ENCODE results near the gene AFAP1. TPM values are rescaled to one million over a fixed set of nuclear protein-coding genes. Genes with fewer than 3 reads are reported as not detected.

Gene AFAP1
- total RNA-seq, 1 donor from 2014 or later: 84.9 TPM

GRCh38 chr4:7864685-7865084, 75.0 kb downstream of the AFAP1 start:
- no peak for TF ChIP-seq CTCF (IDR thresholded peaks at IDR 0.05)
- H3K36me3 ChIP-seq: peaks cover 0 to 12% of the 10 kb centered on the region in 2 donors
- no peaks in the 10 kb centered on the region for H3K27me3 ChIP-seq
- H3K9me3 ChIP-seq: no peaks in the 10 kb centered on the region
- intact Hi-C loops (cut with DNase I): no loop called here
- H3K4me1 ChIP-seq: no peaks in the 10 kb centered on the region
- no peak for DNase-seq (ENCODE audit: low spot score in 2 of 2)
- no peak overlapping the region for H3K4me3 ChIP-seq
- no peak overlapping the region for H3K27ac ChIP-seq

- H3K4me3 ChIP-seq: no peak overlapping the region
- no peaks in the 10 kb centered on the region for H3K4me1 ChIP-seq
- no peak overlapping the region for H3K27ac ChIP-seq
- no peak for TF ChIP-seq CTCF (IDR thresholded peaks at IDR 0.05)
- peaks cover 0 to 12% of the 10 kb centered on the region in 2 donors for H3K36me3 ChIP-seq
- peak in 1 of 2 donors; percentile 19 for DNase-seq (ENCODE audit: low spot score in 2 of 2)
- no peaks in the 10 kb centered on the region for H3K9me3 ChIP-seq
- no peaks in the 10 kb centered on the region for H3K27me3 ChIP-seq
- intact Hi-C loops (cut with DNase I): no loop called here
Measured at GRCh38 chr4:7863911-7864681, 75.6 kb downstream of the AFAP1 start.

GRCh38 chr4:7862561-7863192, 77.0 kb downstream of the AFAP1 start:
- Histone ChIP-seq H3K36me3 (peaks cover 0 to 8% of the 10 kb centered on the region in 2 donors), H3K9me3 (no peaks in the 10 kb centered on the region), H3K27me3 (no peaks in the 10 kb centered on the region), H3K27ac (no peak overlapping the region), H3K4me1 (peaks cover 1 to 2% of the 10 kb centered on the region in 2 donors), H3K4me3 (no peak overlapping the region)
- no peak for TF ChIP-seq CTCF (IDR thresholded peaks at IDR 0.05)
- DNase-seq (ENCODE audit: low spot score in 2 of 2): peak in 1 of 2 donors; percentile 43
- intact Hi-C loops (cut with DNase I): no loop called here

GRCh38 chr4:7861440-7861881, 78.2 kb downstream of the AFAP1 start:
- Histone ChIP-seq H3K4me3 (no peak overlapping the region), H3K36me3 (no peaks in the 10 kb centered on the region), H3K27ac (no peak overlapping the region), H3K27me3 (no peaks in the 10 kb centered on the region), H3K4me1 (peaks cover 5 to 11% of the 10 kb centered on the region in 2 donors), H3K9me3 (no peaks in the 10 kb centered on the region)
- TF ChIP-seq CTCF (IDR thresholded peaks at IDR 0.05): no peak
- no peak for DNase-seq (ENCODE audit: low spot score in 2 of 2)
- intact Hi-C loops (cut with DNase I): no loop called here

- Histone ChIP-seq H3K4me3 (no peak overlapping the region), H3K27ac (no peak overlapping the region), H3K4me1 (peaks cover 5 to 11% of the 10 kb centered on the region in 2 donors), H3K9me3 (no peaks in the 10 kb centered on the region), H3K27me3 (no peaks in the 10 kb centered on the region), H3K36me3 (no peaks in the 10 kb centered on the region)
- intact Hi-C loops (cut with DNase I): no loop called here
- TF ChIP-seq CTCF (IDR thresholded peaks at IDR 0.05): no peak
- no peak for DNase-seq (ENCODE audit: low spot score in 2 of 2)
Measured at GRCh38 chr4:7860600-7861163, 79.0 kb downstream of the AFAP1 start.
